SK-N-SH (cell line): ENCODE data around the gene TBC1D2B. TPM values are rescaled to one million over a fixed set of nuclear protein-coding genes. Genes with fewer than 3 reads are reported as not detected.

Source experiments
- CTCF ChIA-PET: fragments of 300-600, 350-600 bp; formaldehyde crosslinking; extraction: SDS; loops from one replicate; lab custom pipeline; 2021; lab: Yijun Ruan, JAX
- POLR2A ChIA-PET: fragments of 350-600 bp; sonication (Branson Sonifier 250); formaldehyde crosslinking; extraction: SDS; loops from one replicate; lab custom pipeline; 2020; ENCODE audit warnings: antibody characterized with exemption, inconsistent platforms; lab: Yijun Ruan, JAX
- DNase-seq: peaks from one replicate; pipeline ENCODE4 v3.0.0; 2012
- H2AFZ ChIP-seq: fragments of 200-600 bp; sonication (generic); 2 replicates; pipeline ENCODE4 v1.8.1; 2016; ENCODE audit warnings: antibody characterized with exemption, mild to moderate bottlenecking, low read depth
- H3F3A ChIP-seq: fragments of 200-600 bp; sonication (generic); replicated peaks from 2 replicates; pipeline ENCODE3; 2016; ENCODE audit warnings: antibody characterized with exemption, mild to moderate bottlenecking; ENCODE audit not compliant: insufficient read depth
- H3K27ac ChIP-seq, 2 experiments: fragments of 200-500 bp in 1 of 2; fragments of 200-600 bp in 1 of 2; sonication (Bioruptor generic) in 1 of 2; sonication (generic), shearing (Covaris generic) in 1 of 2; 2 replicates each; pipeline versions ENCODE4 v1.5.1 to v1.6.1; 2014 to 2016; ENCODE audit warnings: low read depth in 2 of 2, inconsistent platforms in 1 of 2, low read length in 1 of 2, mild to moderate bottlenecking in 1 of 2, mixed read lengths in 1 of 2
- H3K27me3 ChIP-seq: fragments of 200-600 bp; sonication (generic), shearing (Covaris generic); 2 replicates; pipeline ENCODE4 v1.6.1; 2016; ENCODE audit warnings: mixed run types; ENCODE audit not compliant: insufficient read depth
- H3K36me3 ChIP-seq, 2 experiments: fragments of 200-500 bp in 1 of 2; fragments of 200-600 bp in 1 of 2; sonication (Bioruptor generic) in 1 of 2; sonication (generic) in 1 of 2; replicated peaks in 1 of 2; 2 replicates each; pipeline versions ENCODE3 to v1.5.1; 2014 to 2016; ENCODE audit warnings: low read length in 1 of 2, mild to moderate bottlenecking in 1 of 2; ENCODE audit not compliant: insufficient read depth in 2 of 2, control insufficient read depth in 1 of 2
- H3K4me1 ChIP-seq, 2 experiments: fragments of 200-500 bp in 1 of 2; fragments of 200-600 bp in 1 of 2; sonication (Bioruptor generic) in 1 of 2; sonication (generic), shearing (Covaris generic) in 1 of 2; 2 replicates each; pipeline versions ENCODE4 v1.5.1 to v1.6.1; 2014 to 2016; ENCODE audit warnings: low read depth in 1 of 2, low read length in 1 of 2, mixed run types in 1 of 2; ENCODE audit not compliant: insufficient read depth in 2 of 2, control insufficient read depth in 1 of 2
- H3K4me2 ChIP-seq: fragments of 200-600 bp; sonication (generic), shearing (Covaris generic); 2 replicates; pipeline ENCODE4 v1.6.1; 2017; ENCODE audit warnings: mixed run types
- H3K4me3 ChIP-seq, 2 experiments: fragments of 200-500 bp in 1 of 2; fragments of 200-600 bp in 1 of 2; sonication (Bioruptor generic) in 1 of 2; sonication (generic), shearing (Covaris generic) in 1 of 2; 2 replicates each; pipeline versions ENCODE4 v1.5.1 to v1.8.1; 2014 to 2016; ENCODE audit warnings: low read depth in 2 of 2, inconsistent platforms in 1 of 2, low read length in 1 of 2, mild to moderate bottlenecking in 1 of 2, mixed read lengths in 1 of 2, moderate library complexity in 1 of 2
- H3K79me2 ChIP-seq: fragments of 200-600 bp; sonication (generic); 2 replicates; pipeline ENCODE4 v1.8.1; 2017; ENCODE audit warnings: mild to moderate bottlenecking; ENCODE audit not compliant: insufficient read depth
- H3K9ac ChIP-seq: fragments of 200-600 bp; sonication (generic); 2 replicates; pipeline ENCODE4 v1.6.1; 2017; ENCODE audit warnings: mixed run types
- H3K9me2 ChIP-seq: fragments of 200-600 bp; sonication (generic); 2 replicates; pipeline ENCODE4 v1.6.1; 2017; ENCODE audit warnings: mixed run types
- H3K9me3 ChIP-seq: fragments of 200-600 bp; sonication (generic); 2 replicates; pipeline ENCODE4 v1.6.1; 2017; ENCODE audit warnings: mixed run types, mild to moderate bottlenecking, moderate library complexity
- H4K20me1 ChIP-seq: fragments of 200-600 bp; sonication (generic); 2 replicates; pipeline ENCODE4 v1.6.1; 2017; ENCODE audit warnings: mild to moderate bottlenecking, mixed run types; ENCODE audit not compliant: insufficient read depth
- ELF1 ChIP-seq: IDR thresholded peaks from 2 replicates; pipeline ENCODE4 v1.4.0; 2012
- EZH2phosphoT487 ChIP-seq: fragments of 200-600 bp; sonication (generic); IDR thresholded peaks from 2 replicates; pipeline ENCODE4 v1.6.1; 2017; ENCODE audit warnings: low read depth, mixed run types, mild to moderate bottlenecking, antibody characterized with exemption, moderate library complexity, borderline replicate concordance
- FOXJ3 ChIP-seq: sonication (generic); formaldehyde crosslinking; IDR thresholded peaks from 2 replicates; pipeline ENCODE4 v1.5.1; 2020; ENCODE audit warnings: mild to moderate bottlenecking, missing genetic modification reagents
- FOXM1 ChIP-seq: IDR thresholded peaks from 2 replicates; pipeline ENCODE4 v1.4.0; 2012; ENCODE audit warnings: low read depth, mild to moderate bottlenecking
- GATA2 ChIP-seq: sonication (generic); formaldehyde crosslinking; IDR thresholded peaks from 2 replicates; pipeline ENCODE4 v1.5.0; 2020; ENCODE audit warnings: mild to moderate bottlenecking, missing genetic modification reagents
- MEF2A ChIP-seq: IDR thresholded peaks from 2 replicates; pipeline ENCODE4 v1.4.0; 2012; ENCODE audit warnings: low read depth, borderline replicate concordance
- MXI1 ChIP-seq: IDR thresholded peaks from 2 replicates; pipeline ENCODE4 v1.6.1; 2012; ENCODE audit warnings: mild to moderate bottlenecking, low read depth, low read length, improper control_type of control experiment
- NFIC ChIP-seq: IDR thresholded peaks from 2 replicates; pipeline ENCODE4 v1.4.0; 2012; ENCODE audit warnings: borderline replicate concordance
- RFX5 ChIP-seq: IDR thresholded peaks from 2 replicates; pipeline ENCODE4 v1.6.1; 2012; ENCODE audit warnings: mild to moderate bottlenecking, improper control_type of control experiment, low read length
- RXRA ChIP-seq: IDR thresholded peaks from 2 replicates; pipeline ENCODE4 v1.4.0; 2012; ENCODE audit warnings: low read depth, mild to moderate bottlenecking, borderline replicate concordance
- SIN3A ChIP-seq: IDR thresholded peaks from 2 replicates; pipeline ENCODE4 v1.6.1; 2012; ENCODE audit warnings: low read depth, mild to moderate bottlenecking, low read length, moderate library complexity, borderline replicate concordance
- SMC3 ChIP-seq: IDR thresholded peaks from 2 replicates; pipeline ENCODE4 v1.6.1; 2012; ENCODE audit warnings: low read depth, low read length, improper control_type of control experiment
- TCF12 ChIP-seq: IDR thresholded peaks from 2 replicates; pipeline ENCODE4 v1.4.0; 2012
- TEAD4 ChIP-seq: IDR thresholded peaks from 2 replicates; pipeline ENCODE4 v1.4.0; 2012; ENCODE audit warnings: mild to moderate bottlenecking, borderline replicate concordance; ENCODE audit not compliant: insufficient read depth
- WGBS: methylation state at CpG from one replicate; pipeline ENCODE4 v1.1.6; 2017; ENCODE audit warnings: low lambda C conversion rate; 5-methylcytosine and 5-hydroxymethylcytosine counted together
- polyA plus RNA-seq, 3 experiments: library from polyadenylated mRNA; depleted of rRNA; stranded (reverse); fragments of >200 nt; gene quantifications; 2 replicates each; pipeline ENCODE4 v1.2.3, GENCODE V29; 2012
- TF ChIP-seq, protein P1 (sequence below): IDR thresholded peaks from 2 replicates; pipeline ENCODE4 v1.4.0; 2012; ENCODE audit warnings: low read depth
- TF ChIP-seq, protein P2 (sequence below): fragments of 200-600 bp; sonication (generic); IDR thresholded peaks from 2 replicates; pipeline ENCODE4 v1.6.1; 2017; ENCODE audit warnings: antibody characterized with exemption, mild to moderate bottlenecking, moderate library complexity
- TF ChIP-seq, protein P3 (sequence below): IDR thresholded peaks from 2 replicates; pipeline ENCODE4 v1.4.0; 2012; ENCODE audit warnings: low read depth, borderline replicate concordance
- TF ChIP-seq, protein P4 (sequence below): fragments of 150-350 bp; IDR thresholded peaks from 2 replicates; pipeline ENCODE4 v1.6.1; 2016; ENCODE audit warnings: mild to moderate bottlenecking, low read depth, low read length

The TBC1D2B gene
- polyA plus RNA-seq, 1 of the 3 experiments (the other 2 are of a cell fraction): 19.0 TPM

DNA sequence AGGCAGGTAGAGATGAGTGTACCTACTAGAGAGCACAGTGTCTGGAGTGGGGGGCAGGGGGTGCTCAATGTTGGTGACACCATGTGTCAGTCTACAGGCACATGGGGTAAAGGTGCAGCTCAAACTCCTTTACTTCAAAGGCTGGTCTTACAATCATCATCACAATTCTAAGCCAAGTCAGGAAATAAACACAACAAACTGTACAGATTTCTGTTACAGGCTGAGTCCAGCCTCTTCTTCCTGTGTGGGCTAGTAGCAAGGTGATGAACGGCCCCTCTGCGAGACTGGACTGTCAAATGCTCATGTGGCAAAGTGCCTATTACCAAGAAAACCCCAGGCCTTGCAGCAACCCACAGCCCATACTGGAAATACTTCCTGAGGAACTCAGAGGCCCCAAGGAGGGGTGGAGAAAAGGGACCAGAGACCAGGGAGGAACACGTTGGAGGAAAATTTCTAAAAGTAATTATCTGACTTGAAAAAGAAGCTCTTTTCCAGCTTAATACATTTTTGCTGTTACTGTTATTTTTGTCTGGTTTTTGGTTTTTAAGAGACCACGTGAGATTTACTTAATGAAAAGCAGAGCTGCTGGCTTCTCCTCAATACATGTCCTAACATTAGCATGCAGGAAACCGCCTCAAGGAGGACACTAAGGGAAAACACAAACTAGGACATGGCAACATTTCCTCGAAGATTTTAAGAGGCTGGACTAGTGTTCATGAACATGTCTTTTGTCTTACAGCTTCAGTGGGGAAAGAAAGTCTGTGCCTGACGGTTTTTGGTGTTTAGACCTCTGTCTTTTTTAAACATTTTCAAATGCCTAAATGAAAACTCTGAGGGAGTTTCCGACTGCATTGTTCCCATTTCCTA, 29.5 kb downstream of the TBC1D2B start:
- Histone ChIP-seq H3K36me3 (peaks cover 11 to 20% of the 10 kb centered on the region in 2 experiments), H3K4me3 (no peak overlapping the region), H2AFZ (no peak overlapping the region), H3K79me2 (peaks cover 27% of the 10 kb centered on the region; the same call in 1 of the 2 replicates), H3K27ac (peak overlapping the region; percentile 30 to 88; a peak in 3 of 4 replicates), H3F3A (no peaks in the 10 kb centered on the region), H3K9ac (no peak overlapping the region), H3K27me3 (no peaks in the 10 kb centered on the region), H3K9me3 (no peaks in the 10 kb centered on the region), H3K4me1 (peaks cover 44 to 56% of the 10 kb centered on the region in 2 experiments), H3K4me2 (peak overlapping the region; percentile 32; the same call in 1 of the 2 replicates), H3K9me2 (no peaks in the 10 kb centered on the region), H4K20me1 (peaks cover 4% of the 10 kb centered on the region; the same call in 1 of the 2 replicates)
- DNase-seq: no peak
- TF ChIP-seq TCF12 (peak; percentile 34), MXI1 (no peak), EZH2phosphoT487 (no peak)
- CTCF ChIA-PET: interaction anchor here (0.7 to 1.2 kb wide), 2 partner anchors 60 to 88 kb away, joined by 3 read pairs; no protein-coding TSS in a partner anchor
- POLR2A ChIA-PET: no interaction called here
- WGBS: 70% methylated on average over 8 of the region's 8 CpGs

DNA sequence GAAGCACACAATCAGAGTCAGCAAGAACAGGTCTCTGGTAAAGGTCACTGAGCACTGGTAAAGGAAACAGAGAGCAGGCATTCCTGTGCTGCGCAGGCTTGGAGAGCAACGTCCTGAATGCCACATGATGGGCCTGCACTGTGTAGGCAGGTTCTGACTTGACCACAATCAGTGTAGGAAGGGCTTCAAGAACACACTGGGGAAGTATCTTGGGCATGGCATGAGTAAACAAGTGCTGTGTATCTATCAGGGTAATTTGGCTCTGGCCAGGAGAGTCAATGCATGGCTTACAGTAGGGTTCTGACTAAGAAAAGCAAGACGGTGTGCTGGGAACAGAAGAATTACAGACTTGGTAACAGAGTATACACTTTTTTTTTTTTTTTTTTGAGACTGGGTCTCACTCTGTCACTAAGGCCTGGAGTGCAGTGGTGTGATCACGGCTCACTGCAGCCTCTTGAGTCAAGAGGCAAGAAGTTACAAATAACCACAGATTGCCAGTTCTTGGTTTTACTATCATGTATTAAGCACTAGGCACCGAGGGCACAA, 30.6 kb downstream of the TBC1D2B start:
- H4K20me1 ChIP-seq: peaks cover 4% of the 10 kb centered on the region; the same call in 1 of the 2 replicates
- 93% methylated on average over 5 of the region's 5 CpGs for WGBS
- H3F3A ChIP-seq: no peaks in the 10 kb centered on the region
- peaks cover 11 to 23% of the 10 kb centered on the region in 2 experiments for H3K36me3 ChIP-seq
- peak overlapping the region in 1 of 2 experiments; percentile 88; a peak in 2 of 4 replicates for H3K27ac ChIP-seq
- DNase-seq: no peak
- H3K4me3 ChIP-seq: no peak overlapping the region
- no peaks in the 10 kb centered on the region for H3K9me3 ChIP-seq
- no peaks in the 10 kb centered on the region for H3K9me2 ChIP-seq
- H3K4me1 ChIP-seq: peaks cover 36 to 51% of the 10 kb centered on the region in 2 experiments
- no peak overlapping the region for H3K4me2 ChIP-seq
- TF ChIP-seq TEAD4 (no peak), GATA2 (CRISPR knock-in tag) (no peak), NFIC (no peak), FOXJ3 (CRISPR knock-in tag) (no peak), ELF1 (no peak), MEF2A (no peak), RXRA (no peak), MXI1 (no peak), FOXM1 (no peak), SIN3A (no peak), SMC3 (no peak), RFX5 (no peak)
- TF ChIP-seq, protein P1, sequence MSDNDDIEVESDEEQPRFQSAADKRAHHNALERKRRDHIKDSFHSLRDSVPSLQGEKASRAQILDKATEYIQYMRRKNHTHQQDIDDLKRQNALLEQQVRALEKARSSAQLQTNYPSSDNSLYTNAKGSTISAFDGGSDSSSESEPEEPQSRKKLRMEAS: no peak
- TF ChIP-seq, protein P2, sequence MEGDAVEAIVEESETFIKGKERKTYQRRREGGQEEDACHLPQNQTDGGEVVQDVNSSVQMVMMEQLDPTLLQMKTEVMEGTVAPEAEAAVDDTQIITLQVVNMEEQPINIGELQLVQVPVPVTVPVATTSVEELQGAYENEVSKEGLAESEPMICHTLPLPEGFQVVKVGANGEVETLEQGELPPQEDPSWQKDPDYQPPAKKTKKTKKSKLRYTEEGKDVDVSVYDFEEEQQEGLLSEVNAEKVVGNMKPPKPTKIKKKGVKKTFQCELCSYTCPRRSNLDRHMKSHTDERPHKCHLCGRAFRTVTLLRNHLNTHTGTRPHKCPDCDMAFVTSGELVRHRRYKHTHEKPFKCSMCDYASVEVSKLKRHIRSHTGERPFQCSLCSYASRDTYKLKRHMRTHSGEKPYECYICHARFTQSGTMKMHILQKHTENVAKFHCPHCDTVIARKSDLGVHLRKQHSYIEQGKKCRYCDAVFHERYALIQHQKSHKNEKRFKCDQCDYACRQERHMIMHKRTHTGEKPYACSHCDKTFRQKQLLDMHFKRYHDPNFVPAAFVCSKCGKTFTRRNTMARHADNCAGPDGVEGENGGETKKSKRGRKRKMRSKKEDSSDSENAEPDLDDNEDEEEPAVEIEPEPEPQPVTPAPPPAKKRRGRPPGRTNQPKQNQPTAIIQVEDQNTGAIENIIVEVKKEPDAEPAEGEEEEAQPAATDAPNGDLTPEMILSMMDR: no peak
- TF ChIP-seq, protein P3, sequence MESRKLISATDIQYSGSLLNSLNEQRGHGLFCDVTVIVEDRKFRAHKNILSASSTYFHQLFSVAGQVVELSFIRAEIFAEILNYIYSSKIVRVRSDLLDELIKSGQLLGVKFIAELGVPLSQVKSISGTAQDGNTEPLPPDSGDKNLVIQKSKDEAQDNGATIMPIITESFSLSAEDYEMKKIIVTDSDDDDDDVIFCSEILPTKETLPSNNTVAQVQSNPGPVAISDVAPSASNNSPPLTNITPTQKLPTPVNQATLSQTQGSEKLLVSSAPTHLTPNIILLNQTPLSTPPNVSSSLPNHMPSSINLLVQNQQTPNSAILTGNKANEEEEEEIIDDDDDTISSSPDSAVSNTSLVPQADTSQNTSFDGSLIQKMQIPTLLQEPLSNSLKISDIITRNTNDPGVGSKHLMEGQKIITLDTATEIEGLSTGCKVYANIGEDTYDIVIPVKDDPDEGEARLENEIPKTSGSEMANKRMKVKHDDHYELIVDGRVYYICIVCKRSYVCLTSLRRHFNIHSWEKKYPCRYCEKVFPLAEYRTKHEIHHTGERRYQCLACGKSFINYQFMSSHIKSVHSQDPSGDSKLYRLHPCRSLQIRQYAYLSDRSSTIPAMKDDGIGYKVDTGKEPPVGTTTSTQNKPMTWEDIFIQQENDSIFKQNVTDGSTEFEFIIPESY: no peak
- TF ChIP-seq, protein P4, sequence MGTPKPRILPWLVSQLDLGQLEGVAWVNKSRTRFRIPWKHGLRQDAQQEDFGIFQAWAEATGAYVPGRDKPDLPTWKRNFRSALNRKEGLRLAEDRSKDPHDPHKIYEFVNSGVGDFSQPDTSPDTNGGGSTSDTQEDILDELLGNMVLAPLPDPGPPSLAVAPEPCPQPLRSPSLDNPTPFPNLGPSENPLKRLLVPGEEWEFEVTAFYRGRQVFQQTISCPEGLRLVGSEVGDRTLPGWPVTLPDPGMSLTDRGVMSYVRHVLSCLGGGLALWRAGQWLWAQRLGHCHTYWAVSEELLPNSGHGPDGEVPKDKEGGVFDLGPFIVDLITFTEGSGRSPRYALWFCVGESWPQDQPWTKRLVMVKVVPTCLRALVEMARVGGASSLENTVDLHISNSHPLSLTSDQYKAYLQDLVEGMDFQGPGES: no peak
- POLR2A ChIA-PET: no interaction called here
- peaks cover 17% of the 10 kb centered on the region; the same call in 1 of the 2 replicates for H3K79me2 ChIP-seq
- no peak overlapping the region for H3K9ac ChIP-seq
- H3K27me3 ChIP-seq: no peaks in the 10 kb centered on the region
- H2AFZ ChIP-seq: no peak overlapping the region
- CTCF ChIA-PET: no interaction called here
